Hepatocyte (in vitro differentiated cells): ENCODE results near the gene ASMT.

Experiments used
- EZH2 ChIP-seq: fragments of 200-600 bp; sonication (generic); IDR thresholded peaks from 2 replicates; pipeline ENCODE4 v1.6.1; 2016; ENCODE audit warnings: antibody characterized with exemption, mild to moderate bottlenecking, borderline replicate concordance
- TF ChIP-seq, protein P1 (sequence below): fragments of 200-600 bp; sonication (generic); IDR thresholded peaks from 2 replicates; pipeline ENCODE4 v1.5.1; 2016; ENCODE audit warnings: antibody characterized with exemption, mild to moderate bottlenecking; ENCODE audit not compliant: poor library complexity

- TF ChIP-seq, protein P1, sequence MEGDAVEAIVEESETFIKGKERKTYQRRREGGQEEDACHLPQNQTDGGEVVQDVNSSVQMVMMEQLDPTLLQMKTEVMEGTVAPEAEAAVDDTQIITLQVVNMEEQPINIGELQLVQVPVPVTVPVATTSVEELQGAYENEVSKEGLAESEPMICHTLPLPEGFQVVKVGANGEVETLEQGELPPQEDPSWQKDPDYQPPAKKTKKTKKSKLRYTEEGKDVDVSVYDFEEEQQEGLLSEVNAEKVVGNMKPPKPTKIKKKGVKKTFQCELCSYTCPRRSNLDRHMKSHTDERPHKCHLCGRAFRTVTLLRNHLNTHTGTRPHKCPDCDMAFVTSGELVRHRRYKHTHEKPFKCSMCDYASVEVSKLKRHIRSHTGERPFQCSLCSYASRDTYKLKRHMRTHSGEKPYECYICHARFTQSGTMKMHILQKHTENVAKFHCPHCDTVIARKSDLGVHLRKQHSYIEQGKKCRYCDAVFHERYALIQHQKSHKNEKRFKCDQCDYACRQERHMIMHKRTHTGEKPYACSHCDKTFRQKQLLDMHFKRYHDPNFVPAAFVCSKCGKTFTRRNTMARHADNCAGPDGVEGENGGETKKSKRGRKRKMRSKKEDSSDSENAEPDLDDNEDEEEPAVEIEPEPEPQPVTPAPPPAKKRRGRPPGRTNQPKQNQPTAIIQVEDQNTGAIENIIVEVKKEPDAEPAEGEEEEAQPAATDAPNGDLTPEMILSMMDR: no peak
- TF ChIP-seq EZH2: no peak
These were observed 45.0 kb downstream of the ASMT start for GRCh38 chrX:1659664-1660461.
